HG03378 (cell line): Measurements from ENCODE around the gene STX1A.
"Not testable (repeated sequence)": the region's sequence is repeated elsewhere in the genome, so short reads cannot be mapped to it uniquely, and the experiment has no call there.

Source experiments
- ATAC-seq: cut with Tn5 transposase; IDR thresholded peaks from one replicate; pipeline ENCODE4 v1.9.1; 2021; ENCODE audit warnings: mild to moderate bottlenecking, moderate library complexity; ENCODE audit not compliant: unreplicated experiment

Gene STX1A

GRCh38 chr7:73683788-73684693 lies 35.4 kb downstream of the STX1A start:
- ATAC-seq: peak; percentile 5

- peak; percentile 80 for ATAC-seq
Measured at GRCh38 chr7:73683056-73683787, 36.2 kb downstream of the STX1A start, which contains the start of the genes BUD23 and DNAJC30. BUD23 (plus strand) TSS chr7:73683597; CDS start chr7:73683626, 29 bp downstream. DNAJC30 (minus strand) TSS chr7:73683453; CDS start chr7:73683423, 30 bp downstream.

GRCh38 chr7:73682745-73683055 lies 36.8 kb downstream of the STX1A start:
- no peak for ATAC-seq

- ATAC-seq: no peak
Measured at GRCh38 chr7:73681031-73681430, 38.4 kb downstream of the STX1A start.

GRCh38 chr7:73680501-73680900 lies 39.0 kb downstream of the STX1A start:
- no peak for ATAC-seq

- ATAC-seq: no peak
Measured at GRCh38 chr7:73679709-73680108, 39.8 kb downstream of the STX1A start.

- no peak for ATAC-seq
Measured at GRCh38 chr7:73678862-73679261, 40.6 kb downstream of the STX1A start.

- ATAC-seq: not testable (repeated sequence)
Measured at GRCh38 chr7:73676062-73676461, 43.4 kb downstream of the STX1A start.

GRCh38 chr7:73674468-73675124 lies 44.9 kb downstream of the STX1A start:
- no peak for ATAC-seq

- no peak for ATAC-seq
Measured at GRCh38 chr7:73671857-73672445, 47.5 kb downstream of the STX1A start.

GRCh38 chr7:73671322-73671661 lies 48.2 kb downstream of the STX1A start:
- no peak for ATAC-seq

GRCh38 chr7:73669858-73670385 lies 49.5 kb downstream of the STX1A start:
- no peak for ATAC-seq

GRCh38 chr7:73669288-73669701 lies 50.2 kb downstream of the STX1A start:
- no peak for ATAC-seq

GRCh38 chr7:73668886-73669230 lies 50.6 kb downstream of the STX1A start:
- no peak for ATAC-seq

- ATAC-seq: no peak
Measured at GRCh38 chr7:73668103-73668885, 51.2 kb downstream of the STX1A start.

- ATAC-seq: no peak
Measured at GRCh38 chr7:73667344-73668102, 51.9 kb downstream of the STX1A start, which contains the start of gene VPS37D. VPS37D (plus strand) TSS chr7:73667831; CDS start chr7:73667959, 128 bp downstream.

- ATAC-seq: no peak
Measured at GRCh38 chr7:73663033-73663432, 56.4 kb downstream of the STX1A start.

- ATAC-seq: not testable (repeated sequence)
Measured at GRCh38 chr7:73660594-73660993, 58.9 kb downstream of the STX1A start.

- ATAC-seq: no peak
Measured at GRCh38 chr7:73659983-73660382, 59.5 kb downstream of the STX1A start.
